HEK293 (cell line): ENCODE results near the gene RASSF5.

Experiments
- CTCF ChIP-seq: fragments of 450-650 bp; formaldehyde crosslinking; IDR thresholded peaks from 2 replicates; pipeline ENCODE4 v1.5.1; 2016; ENCODE audit warnings: missing biosample characterization, missing genetic modification characterization
- EGR2 ChIP-seq: fragments of 450-650 bp; formaldehyde crosslinking; IDR thresholded peaks from 2 replicates; pipeline ENCODE4 v1.5.1; 2016; ENCODE audit warnings: low read depth, missing biosample characterization, missing genetic modification characterization
- TCF7L2 ChIP-seq: IDR thresholded peaks from 2 replicates; pipeline ENCODE4 v1.6.1; 2011; ENCODE audit warnings: low read depth, mild to moderate bottlenecking, inconsistent platforms, low read length, moderate library complexity, borderline replicate concordance
- YY1 ChIP-seq: fragments of 450-650 bp; formaldehyde crosslinking; IDR thresholded peaks from 2 replicates; pipeline ENCODE4 v1.5.1; 2018; ENCODE audit warnings: missing biosample characterization, missing genetic modification characterization
- YY2 ChIP-seq: fragments of 450-650 bp; formaldehyde crosslinking; IDR thresholded peaks from 2 replicates; pipeline ENCODE4 v1.5.1; 2016; ENCODE audit warnings: missing biosample characterization, missing genetic modification characterization
- ZFP3 ChIP-seq: fragments of 450-650 bp; formaldehyde crosslinking; IDR thresholded peaks from 2 replicates; pipeline ENCODE4 v1.5.1; 2016; ENCODE audit warnings: low read depth, missing biosample characterization, missing genetic modification characterization
- ZIC2 ChIP-seq: fragments of 450-650 bp; formaldehyde crosslinking; IDR thresholded peaks from 2 replicates; pipeline ENCODE4 v1.5.1; 2016; ENCODE audit warnings: missing biosample characterization, missing genetic modification characterization
- ZNF266 ChIP-seq: fragments of 450-650 bp; formaldehyde crosslinking; IDR thresholded peaks from 2 replicates; pipeline ENCODE4 v1.5.1; 2016; ENCODE audit warnings: missing biosample characterization, missing genetic modification characterization, low read depth
- TF ChIP-seq, protein P1 (sequence below): fragments of 450-650 bp; IDR thresholded peaks from 2 replicates; pipeline ENCODE4 v1.5.1; 2018; ENCODE audit warnings: missing biosample characterization, mild to moderate bottlenecking, missing genetic modification characterization
- TF ChIP-seq, protein P2 (sequence below): fragments of 450-650 bp; formaldehyde crosslinking; IDR thresholded peaks from 2 replicates; pipeline ENCODE4 v1.5.1; 2016; ENCODE audit warnings: missing biosample characterization, missing genetic modification characterization
- TF ChIP-seq, protein P3 (sequence below): fragments of 450-650 bp; formaldehyde crosslinking; IDR thresholded peaks from 2 replicates; pipeline ENCODE4 v1.5.1; 2016; ENCODE audit warnings: missing biosample characterization, missing genetic modification characterization
- TF ChIP-seq, protein P4 (sequence below): fragments of 450-650 bp; formaldehyde crosslinking; IDR thresholded peaks from 2 replicates; pipeline ENCODE4 v1.5.1; 2016; ENCODE audit warnings: missing biosample characterization, missing genetic modification characterization

DNA sequence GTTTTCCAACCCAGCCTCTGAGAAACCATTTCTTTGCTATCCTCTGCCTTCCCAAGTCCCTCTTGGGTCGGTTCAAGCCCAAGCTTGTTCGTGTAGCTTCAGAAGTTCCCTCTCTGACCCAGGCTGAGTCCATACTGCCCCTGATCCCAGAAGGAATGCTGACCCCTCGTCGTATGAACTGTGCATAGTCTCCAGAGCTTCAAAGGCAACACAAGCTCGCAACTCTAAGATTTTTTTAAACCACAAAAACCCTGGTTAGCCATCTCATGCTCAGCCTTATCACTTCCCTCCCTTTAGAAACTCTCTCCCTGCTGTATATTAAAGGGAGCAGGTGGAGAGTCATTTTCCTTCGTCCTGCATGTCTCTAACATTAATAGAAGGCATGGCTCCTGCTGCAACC is 81.2 kb downstream of the RASSF5 start:
- TF ChIP-seq YY1 (no peak), ZIC2 (tag by site-specific recombination) (no peak), ZNF266 (tag by site-specific recombination) (no peak), CTCF (tag by site-specific recombination) (no peak), TCF7L2 (no peak), EGR2 (tag by site-specific recombination) (no peak), YY2 (tag by site-specific recombination) (no peak), ZFP3 (no peak)
- TF ChIP-seq, protein P1, sequence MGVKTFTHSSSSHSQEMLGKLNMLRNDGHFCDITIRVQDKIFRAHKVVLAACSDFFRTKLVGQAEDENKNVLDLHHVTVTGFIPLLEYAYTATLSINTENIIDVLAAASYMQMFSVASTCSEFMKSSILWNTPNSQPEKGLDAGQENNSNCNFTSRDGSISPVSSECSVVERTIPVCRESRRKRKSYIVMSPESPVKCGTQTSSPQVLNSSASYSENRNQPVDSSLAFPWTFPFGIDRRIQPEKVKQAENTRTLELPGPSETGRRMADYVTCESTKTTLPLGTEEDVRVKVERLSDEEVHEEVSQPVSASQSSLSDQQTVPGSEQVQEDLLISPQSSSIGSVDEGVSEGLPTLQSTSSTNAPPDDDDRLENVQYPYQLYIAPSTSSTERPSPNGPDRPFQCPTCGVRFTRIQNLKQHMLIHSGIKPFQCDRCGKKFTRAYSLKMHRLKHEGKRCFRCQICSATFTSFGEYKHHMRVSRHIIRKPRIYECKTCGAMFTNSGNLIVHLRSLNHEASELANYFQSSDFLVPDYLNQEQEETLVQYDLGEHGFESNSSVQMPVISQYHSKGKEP (tag by site-specific recombination): no peak
- TF ChIP-seq, protein P2, sequence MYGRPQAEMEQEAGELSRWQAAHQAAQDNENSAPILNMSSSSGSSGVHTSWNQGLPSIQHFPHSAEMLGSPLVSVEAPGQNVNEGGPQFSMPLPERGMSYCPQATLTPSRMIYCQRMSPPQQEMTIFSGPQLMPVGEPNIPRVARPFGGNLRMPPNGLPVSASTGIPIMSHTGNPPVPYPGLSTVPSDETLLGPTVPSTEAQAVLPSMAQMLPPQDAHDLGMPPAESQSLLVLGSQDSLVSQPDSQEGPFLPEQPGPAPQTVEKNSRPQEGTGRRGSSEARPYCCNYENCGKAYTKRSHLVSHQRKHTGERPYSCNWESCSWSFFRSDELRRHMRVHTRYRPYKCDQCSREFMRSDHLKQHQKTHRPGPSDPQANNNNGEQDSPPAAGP (tag by site-specific recombination): no peak
- TF ChIP-seq, protein P3, sequence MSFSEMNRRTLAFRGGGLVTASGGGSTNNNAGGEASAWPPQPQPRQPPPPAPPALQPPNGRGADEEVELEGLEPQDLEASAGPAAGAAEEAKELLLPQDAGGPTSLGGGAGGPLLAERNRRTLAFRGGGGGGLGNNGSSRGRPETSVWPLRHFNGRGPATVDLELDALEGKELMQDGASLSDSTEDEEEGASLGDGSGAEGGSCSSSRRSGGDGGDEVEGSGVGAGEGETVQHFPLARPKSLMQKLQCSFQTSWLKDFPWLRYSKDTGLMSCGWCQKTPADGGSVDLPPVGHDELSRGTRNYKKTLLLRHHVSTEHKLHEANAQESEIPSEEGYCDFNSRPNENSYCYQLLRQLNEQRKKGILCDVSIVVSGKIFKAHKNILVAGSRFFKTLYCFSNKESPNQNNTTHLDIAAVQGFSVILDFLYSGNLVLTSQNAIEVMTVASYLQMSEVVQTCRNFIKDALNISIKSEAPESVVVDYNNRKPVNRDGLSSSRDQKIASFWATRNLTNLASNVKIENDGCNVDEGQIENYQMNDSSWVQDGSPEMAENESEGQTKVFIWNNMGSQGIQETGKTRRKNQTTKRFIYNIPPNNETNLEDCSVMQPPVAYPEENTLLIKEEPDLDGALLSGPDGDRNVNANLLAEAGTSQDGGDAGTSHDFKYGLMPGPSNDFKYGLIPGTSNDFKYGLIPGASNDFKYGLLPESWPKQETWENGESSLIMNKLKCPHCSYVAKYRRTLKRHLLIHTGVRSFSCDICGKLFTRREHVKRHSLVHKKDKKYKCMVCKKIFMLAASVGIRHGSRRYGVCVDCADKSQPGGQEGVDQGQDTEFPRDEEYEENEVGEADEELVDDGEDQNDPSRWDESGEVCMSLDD: no peak
- TF ChIP-seq, protein P4, sequence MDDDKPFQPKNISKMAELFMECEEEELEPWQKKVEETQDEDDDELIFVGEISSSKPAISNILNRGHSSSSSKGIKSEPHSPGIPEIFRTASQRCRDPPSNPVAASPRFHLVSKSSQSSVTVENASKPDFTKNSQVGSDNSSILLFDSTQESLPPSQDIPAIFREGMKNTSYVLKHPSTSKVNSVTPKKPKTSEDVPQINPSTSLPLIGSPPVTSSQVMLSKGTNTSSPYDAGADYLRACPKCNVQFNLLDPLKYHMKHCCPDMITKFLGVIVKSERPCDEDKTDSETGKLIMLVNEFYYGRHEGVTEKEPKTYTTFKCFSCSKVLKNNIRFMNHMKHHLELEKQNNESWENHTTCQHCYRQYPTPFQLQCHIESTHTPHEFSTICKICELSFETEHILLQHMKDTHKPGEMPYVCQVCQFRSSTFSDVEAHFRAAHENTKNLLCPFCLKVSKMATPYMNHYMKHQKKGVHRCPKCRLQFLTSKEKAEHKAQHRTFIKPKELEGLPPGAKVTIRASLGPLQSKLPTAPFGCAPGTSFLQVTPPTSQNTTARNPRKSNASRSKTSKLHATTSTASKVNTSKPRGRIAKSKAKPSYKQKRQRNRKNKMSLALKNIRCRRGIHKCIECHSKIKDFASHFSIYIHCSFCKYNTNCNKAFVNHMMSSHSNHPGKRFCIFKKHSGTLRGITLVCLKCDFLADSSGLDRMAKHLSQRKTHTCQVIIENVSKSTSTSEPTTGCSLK (tag by site-specific recombination): no peak
